ENCODE results near the gene RASSF3.
"Not testable (repeated sequence)": the region's sequence is repeated elsewhere in the genome, so short reads cannot be mapped to it uniquely, and the experiment has no call there.

RASSF3 gene

GRCh38 chr12:64672925-64673409 lies 62.7 kb downstream of the RASSF3 start:
- peak; percentile 37 for DNase-seq

- DNase-seq, result no peak
Measured at GRCh38 chr12:64673490-64674169, 63.3 kb downstream of the RASSF3 start.

- peak; percentile 64 for DNase-seq
Measured at GRCh38 chr12:64674367-64674922, 64.2 kb downstream of the RASSF3 start.

GRCh38 chr12:64675795-64676194 lies 65.5 kb downstream of the RASSF3 start:
- DNase-seq, result no peak

- DNase-seq, result no peak
Measured at GRCh38 chr12:64678248-64678647, 68.0 kb downstream of the RASSF3 start.

GRCh38 chr12:64678835-64679234 lies 68.5 kb downstream of the RASSF3 start:
- DNase-seq, result peak; percentile 29

GRCh38 chr12:64679487-64680001 lies 69.2 kb downstream of the RASSF3 start:
- peak; percentile 72 for DNase-seq

- DNase-seq, result peak; percentile 21
Measured at GRCh38 chr12:64680235-64680634, 69.9 kb downstream of the RASSF3 start.

DNA sequence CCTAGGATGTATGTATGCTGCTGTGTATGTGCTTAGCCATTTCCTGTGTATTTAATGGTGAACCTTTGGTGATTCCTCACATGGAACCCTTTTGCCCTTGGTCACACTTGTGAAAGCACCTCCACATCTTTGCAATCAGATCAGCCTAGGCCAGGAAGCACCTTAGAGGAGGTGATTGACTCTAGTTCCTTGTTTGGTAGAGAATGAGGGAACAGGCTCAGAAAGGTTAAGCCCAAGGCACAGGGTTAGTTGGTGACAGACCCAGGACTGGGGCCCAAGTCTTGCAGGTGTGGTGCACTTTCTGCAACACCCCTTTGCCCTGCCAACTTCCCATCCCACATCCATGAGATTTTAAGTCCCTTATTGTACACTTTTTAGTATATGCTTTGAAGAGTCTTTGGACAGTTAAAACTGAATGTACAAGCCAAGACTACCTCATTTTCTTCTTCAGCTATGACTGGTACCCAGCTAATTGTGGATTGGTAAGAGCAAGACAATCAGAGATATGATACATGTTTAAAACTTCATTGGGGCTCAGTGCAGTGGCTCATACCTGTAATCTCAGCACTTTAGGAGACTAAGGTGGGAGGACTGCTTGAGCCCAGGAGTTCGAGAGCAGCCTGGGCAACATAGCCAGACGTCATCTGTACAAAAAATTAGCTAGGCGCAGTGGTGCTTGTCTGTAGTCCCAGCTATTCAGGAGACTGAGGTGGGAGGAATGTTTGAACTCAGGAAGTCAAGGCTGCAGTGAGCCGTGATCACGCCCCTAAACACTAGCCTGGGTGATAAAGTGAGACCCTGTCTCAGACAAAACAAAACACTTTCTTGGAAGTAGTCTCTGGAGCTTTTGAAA lies 71.1 kb downstream of the RASSF3 start:
- peak; percentile 25 for DNase-seq

GRCh38 chr12:64682572-64683277 lies 72.4 kb downstream of the RASSF3 start:
- no peak for DNase-seq

DNA sequence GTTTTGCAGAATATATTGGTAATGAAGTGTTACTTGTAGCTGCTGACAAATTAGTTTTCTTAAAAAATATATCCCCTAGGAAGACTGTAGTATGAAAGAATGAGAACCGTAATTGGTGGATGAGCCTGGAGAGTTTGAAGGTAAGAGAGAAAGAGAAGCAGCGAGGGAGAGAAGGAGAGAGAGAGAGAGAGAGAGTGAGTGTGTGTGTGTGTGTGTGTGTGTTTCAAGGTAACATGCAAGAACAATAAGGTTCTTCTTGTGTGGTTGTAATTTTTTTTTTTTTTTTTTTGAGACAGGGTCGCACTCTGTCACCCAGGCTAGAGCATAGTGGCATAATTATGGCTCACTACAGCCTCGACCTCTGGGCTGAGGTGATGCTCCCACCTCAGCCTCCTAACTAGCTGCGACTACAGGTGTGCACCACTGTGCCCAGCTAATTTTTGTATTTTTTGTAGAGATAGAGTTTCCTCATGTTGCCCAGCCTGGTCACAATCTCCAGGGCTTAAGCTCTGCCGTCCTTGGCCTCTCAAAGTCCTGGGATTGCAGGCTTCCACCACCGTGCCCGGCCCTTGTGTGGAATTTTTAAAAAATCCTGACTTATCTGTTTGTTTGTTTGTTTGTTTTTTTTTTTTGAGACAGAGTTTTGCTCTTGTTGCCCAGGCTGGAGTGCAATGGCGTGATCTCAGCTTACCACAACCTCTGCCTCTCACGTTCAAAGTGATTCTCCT lies 73.7 kb downstream of the RASSF3 start:
- DNase-seq, result no peak

DNA sequence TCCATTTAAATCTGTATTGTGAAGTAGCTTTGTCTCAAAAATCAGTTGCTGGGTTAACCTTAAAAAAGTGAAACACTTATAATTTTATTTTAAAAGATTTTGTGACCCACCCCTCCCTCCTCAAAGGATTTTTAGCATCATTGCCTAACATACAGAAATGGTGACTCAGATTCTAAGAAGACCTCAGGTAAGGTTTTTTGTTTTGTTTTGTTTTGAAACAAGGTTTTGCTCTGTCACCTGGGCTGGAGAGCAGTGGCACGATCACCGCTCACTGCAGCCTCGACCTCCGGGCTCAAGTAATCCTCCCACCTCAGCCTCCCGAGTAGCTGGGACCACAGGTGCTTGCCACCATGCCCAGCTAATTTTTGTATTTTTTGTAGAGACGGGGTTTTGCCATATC lies 74.8 kb downstream of the RASSF3 start:
- DNase-seq, result peak; percentile 31

DNA sequence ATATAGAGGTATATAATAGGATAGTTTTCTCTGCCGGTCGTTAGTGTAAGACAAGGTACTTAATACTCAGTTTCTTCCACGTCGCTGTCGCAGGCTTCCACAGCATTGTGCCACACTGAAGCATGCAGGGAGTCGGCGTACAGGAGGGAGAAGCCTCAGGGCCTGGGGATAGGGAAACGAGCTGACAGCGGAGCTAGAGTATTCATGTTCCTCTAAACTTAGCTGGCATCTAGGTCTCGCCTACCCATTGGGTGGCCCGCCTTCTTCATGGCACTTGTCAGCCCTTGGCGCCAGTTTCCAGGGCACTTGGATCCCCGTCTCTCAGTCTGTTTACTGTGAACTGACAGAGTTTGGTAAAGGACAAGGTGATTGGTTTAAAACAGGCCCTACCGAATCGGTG lies 75.3 kb downstream of the RASSF3 start:
- DNase-seq, result no peak

- no peak for DNase-seq
Measured at GRCh38 chr12:64687816-64688215, 77.5 kb downstream of the RASSF3 start.

GRCh38 chr12:64688219-64688618 lies 77.9 kb downstream of the RASSF3 start:
- DNase-seq, result no peak

- no peak for DNase-seq
Measured at GRCh38 chr12:64688715-64689114, 78.4 kb downstream of the RASSF3 start.

DNA sequence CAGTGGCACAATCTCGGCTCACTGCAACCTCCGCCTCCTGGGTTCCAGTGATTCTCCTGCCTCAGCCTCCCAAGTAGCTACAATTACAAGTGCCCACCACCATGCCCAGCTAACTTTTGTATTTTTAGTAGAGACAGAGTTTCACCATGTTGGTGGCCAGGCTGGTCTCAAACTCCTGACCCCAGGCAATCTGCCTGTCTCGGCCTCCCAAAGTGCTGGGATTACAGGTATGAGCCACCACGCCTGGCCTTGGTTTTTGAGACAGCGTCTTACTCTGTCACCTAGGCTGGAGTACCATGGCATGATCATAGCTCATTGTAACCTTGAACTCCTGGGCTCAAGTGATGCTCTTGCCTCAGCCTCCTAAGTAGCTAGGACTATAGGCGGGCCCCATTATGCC lies 79.9 kb downstream of the RASSF3 start:
- not testable (repeated sequence) for DNase-seq

GRCh38 chr12:64691227-64691794 lies 81.0 kb downstream of the RASSF3 start:
- DNase-seq, result no peak

DNA sequence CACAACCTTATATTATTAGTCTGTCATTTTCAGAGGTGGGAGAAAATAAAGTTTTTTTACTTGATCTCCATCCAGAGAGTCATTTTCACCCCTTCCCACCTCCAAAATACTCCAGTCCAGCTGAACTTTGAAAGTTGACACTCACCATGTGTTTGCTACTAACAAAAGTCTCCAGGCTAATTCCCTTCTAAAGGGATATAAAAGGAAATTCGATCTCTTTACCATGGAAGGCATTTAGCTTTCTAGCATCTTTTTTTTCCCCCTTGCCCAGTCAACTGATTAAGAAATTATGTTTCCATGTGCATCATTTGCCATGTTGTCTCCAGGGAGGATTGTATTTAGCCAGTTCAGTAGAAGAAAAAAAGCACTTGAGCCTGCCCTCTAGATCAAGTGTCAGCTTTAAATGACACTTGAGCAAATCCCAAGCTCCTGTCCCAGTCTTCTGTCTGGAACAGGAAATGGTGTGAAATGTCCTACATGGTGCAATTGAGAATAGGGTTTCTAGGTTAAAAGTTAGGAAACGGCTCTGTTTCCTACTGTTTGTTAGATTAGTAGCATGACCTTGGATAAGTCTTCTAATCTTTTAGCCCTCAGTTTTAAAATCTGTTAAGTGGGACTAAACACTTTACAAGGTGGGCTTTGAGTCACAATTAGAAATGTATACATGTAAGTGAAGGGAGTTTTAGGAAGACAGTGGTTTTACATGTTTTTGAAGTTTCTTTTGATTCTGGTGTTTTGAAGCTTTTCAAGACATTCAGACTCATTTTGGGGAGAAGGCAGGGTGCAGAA lies 81.7 kb downstream of the RASSF3 start:
- DNase-seq, result no peak

DNA sequence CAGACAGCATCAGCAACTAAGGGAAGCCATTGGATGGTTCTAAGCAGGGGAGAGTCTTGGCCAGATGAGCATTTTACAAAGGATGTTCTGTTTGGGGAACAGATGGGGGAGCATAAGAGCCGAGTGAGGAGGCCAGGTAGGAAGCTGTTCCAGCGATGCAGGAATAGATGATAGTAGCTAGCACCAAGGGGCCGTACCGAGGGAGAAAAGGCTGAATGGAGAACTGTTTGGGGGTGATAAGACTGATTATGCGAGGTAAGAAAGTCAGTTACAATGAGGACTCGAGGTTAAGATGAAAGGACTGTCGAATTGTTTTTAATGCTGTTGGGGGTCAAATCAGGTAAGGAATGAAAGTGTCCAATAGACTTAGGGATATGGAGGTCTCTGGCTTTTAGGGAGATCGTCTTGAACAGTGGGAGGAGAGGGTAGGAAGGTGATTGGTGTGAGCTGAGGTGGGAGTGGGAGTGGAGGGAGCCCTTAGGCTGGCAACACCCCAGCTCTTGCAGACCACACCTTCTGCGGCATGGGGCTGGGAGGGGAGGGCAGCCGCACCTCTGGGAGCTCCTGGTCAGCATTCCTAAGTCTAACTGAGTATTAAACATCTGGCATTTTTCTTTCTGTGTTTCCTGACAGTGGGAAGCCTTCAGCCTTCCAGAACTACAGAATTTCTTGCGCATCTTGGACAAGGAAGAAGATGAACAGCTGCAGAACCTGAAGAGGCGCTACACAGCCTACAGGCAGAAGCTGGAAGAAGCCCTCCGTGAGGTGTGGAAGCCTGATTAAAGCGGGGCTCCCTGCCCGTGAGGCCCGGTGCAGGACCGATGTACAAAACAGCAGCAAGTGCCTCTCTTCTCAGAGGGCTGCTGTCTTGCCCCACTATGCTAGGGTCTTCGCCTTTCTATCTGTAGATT lies 84.1 kb downstream of the RASSF3 start:
- DNase-seq, result no peak

Measured in activated CD4-positive, alpha-beta T cell treated with anti-CD3 and anti-CD28 coated beads, Interleukin-2, amount 50 U/mL, for 1 hour (primary cell).